ENCODE data around the gene CSRNP2.

Gene CSRNP2

DNA sequence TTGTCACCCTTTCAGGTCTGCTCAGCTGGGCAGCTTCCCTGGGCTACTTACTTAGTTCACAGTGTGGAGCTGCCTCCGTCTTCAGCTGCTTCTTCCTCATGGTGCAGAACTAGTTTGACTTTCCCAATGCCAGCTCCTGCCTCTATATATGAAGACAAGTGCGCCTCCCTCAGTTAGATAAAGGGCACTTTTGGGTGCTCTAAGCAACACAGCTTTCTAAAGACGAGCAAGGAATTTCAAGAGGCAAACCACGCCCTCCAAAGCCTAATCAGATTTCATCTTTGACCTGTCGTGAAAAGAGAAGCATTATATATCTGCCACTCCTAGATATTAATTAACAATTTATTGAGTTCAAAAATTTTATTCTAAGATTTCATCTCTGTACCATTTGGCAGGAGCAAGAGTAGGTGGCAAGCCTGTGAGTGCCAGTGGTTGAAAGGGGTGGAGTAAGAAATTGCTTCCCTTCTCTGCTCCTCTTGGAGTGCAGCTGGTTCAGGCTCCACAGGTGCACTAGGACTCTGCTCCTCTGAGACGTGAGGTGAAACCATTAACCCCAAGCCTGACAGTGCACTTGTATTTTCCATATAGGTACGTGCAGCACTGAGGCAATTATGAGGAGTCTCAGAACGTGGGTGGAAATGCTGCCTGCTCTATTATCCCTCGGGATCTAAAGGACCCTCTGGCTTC is 55.1 kb downstream of the CSRNP2 start:
- H3K27ac ChIP-seq = peak overlapping the region; percentile 97
- TF ChIP-seq, protein P1, sequence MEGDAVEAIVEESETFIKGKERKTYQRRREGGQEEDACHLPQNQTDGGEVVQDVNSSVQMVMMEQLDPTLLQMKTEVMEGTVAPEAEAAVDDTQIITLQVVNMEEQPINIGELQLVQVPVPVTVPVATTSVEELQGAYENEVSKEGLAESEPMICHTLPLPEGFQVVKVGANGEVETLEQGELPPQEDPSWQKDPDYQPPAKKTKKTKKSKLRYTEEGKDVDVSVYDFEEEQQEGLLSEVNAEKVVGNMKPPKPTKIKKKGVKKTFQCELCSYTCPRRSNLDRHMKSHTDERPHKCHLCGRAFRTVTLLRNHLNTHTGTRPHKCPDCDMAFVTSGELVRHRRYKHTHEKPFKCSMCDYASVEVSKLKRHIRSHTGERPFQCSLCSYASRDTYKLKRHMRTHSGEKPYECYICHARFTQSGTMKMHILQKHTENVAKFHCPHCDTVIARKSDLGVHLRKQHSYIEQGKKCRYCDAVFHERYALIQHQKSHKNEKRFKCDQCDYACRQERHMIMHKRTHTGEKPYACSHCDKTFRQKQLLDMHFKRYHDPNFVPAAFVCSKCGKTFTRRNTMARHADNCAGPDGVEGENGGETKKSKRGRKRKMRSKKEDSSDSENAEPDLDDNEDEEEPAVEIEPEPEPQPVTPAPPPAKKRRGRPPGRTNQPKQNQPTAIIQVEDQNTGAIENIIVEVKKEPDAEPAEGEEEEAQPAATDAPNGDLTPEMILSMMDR (IDR thresholded peaks at IDR 0.05) = peak; percentile 81
- TF ChIP-seq ZFX (IDR thresholded peaks at IDR 0.05; ENCODE audit: borderline replicate concordance) = no peak

DNA sequence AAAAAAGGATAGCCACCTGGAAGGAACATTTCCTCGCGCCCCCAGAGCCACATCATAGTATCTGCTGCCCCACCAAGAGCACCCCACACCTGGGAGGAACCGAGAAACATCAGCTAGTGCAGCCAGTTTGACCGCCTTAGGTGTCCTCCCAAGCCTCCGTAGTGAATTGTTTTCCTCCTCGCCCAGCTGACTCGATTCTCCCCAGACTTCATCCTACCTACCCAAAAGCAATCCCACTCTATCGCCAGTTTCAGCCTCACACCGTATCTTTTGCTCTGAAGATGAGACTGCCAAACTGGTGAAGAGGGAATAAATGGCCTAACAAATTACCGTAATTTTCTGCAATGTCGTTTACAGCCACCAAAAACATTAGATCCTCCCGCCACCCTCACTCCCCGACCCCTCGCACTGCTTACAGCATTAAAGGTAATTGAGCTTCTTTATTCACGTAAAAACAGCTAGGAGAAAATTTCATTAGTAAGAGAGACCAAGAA is 56.0 kb downstream of the CSRNP2 start:
- no peak for TF ChIP-seq ZFX (IDR thresholded peaks at IDR 0.05; ENCODE audit: borderline replicate concordance)
- TF ChIP-seq, protein P1 (IDR thresholded peaks at IDR 0.05) = no peak

DNA sequence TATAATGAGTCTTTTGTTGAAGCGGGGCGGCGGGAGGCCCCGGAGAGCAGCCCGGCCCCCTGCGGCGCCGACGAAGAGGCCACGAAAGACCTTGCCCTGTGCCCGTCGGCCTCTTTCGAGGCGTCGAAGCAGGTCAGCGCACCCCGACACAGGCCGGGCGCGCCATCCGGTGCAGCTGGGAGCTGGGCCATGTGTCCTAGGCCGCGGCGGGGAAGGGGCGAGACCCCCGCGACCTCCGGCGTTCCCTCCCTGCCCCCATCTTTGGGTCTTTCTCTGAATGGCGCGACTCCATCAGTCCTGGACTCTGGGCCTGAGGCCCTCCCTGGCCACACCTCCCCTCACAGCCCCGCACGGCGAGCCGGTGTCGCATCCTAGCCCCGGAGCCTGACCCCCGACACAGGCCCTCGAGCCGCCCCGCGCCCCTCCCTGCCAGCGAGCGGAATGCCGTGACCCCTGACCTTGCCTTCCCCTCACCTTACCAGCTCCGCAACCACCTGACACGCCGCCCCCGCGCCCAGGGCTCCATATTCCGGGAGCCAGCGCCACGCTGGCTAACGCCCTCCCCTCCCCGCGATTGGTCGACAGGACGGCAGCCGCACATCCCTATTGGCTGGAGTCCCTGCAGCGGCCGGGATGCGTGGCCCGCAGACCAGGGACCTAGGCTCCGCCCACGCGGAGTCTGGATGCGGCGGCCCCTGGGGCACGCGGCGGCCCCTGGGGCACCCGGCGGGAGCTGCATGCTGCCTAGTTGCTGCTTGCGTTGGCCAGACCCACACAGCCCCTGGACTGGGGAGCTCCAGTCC is 57.4 kb downstream of the CSRNP2 start, which contains the start of gene SLC11A2:
SLC11A2 (minus strand) TSS at position 549 of the 803 bp plus-strand sequence. CDS start 15,656 bp downstream, outside the sequence.
- TF ChIP-seq, protein P1 (IDR thresholded peaks at IDR 0.05) = no peak
- no peak for TF ChIP-seq ZFX (IDR thresholded peaks at IDR 0.05; ENCODE audit: borderline replicate concordance)

More for the DNA sequence above, 56.0 kb downstream of the CSRNP2 start:
- H3K27ac ChIP-seq = peak overlapping the region; percentile 97

DNA sequence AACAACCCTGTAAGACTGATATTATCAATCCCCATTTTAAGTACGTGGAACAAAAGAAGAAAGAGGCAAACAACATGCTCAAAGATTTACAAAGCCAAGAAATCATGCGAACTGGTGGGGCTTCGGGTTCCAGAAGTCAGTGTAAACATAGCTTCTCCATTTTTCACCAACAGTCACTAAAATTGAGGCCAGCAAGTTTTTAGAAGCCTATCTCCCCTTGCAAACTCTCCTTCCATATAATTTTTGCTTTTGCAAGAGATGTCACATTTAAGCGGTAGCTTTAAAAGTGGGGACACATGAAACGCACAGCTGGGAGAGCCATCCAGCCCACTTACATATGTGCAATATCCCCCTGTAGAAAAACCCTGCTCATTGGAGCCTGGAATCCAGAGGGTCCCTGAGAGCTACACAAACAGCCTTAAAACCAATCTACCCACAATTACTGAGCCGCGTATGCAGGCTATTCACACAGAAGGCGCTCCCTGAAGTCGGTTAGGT is 58.0 kb downstream of the CSRNP2 start:
- TF ChIP-seq, protein P1 (IDR thresholded peaks at IDR 0.05) = no peak
- TF ChIP-seq ZFX (IDR thresholded peaks at IDR 0.05; ENCODE audit: borderline replicate concordance) = no peak

More for the DNA sequence above, 57.4 kb downstream of the CSRNP2 start, which contains the start of gene SLC11A2:
- peak within 1 kb of the TSS; percentile 97 for H3K27ac ChIP-seq

DNA sequence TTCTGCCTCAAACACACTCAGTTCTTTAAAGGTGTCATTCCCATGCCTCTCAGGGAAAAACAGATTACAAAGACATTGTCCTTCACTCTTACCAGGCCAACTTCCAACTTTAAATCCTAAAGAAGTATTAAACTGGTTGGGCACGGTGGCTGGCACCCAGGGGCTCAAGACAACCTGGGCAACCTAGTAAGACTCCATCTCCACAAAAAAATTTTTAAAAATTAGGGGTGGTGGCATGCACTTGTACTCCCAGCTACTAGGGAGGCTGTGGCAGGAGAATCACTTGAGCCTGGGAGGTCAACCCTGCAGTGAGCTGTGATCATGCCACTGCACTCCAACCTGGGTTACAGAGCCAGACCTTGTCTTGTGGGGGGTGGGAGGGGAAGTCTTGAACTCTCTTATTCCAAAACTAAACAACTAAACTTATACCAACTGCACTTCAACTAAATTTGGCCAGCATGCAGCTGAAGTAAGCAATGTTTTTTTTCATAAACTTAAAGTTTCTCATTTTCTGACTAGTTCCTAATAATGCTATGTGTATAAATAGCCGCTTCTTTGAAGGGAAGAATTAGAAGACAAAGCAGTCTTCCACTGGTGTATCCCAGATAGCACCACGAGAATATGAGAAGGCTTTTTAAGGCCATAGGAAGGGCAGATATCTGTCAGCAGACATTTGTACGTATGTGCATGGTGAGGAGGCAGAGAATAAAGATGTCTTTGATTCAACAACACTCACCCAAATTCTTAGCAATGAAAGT is 59.6 kb downstream of the CSRNP2 start:
- TF ChIP-seq, protein P1 (IDR thresholded peaks at IDR 0.05) = no peak
- TF ChIP-seq ZFX (IDR thresholded peaks at IDR 0.05; ENCODE audit: borderline replicate concordance) = no peak
- peak overlapping the region; percentile 97 for H3K27ac ChIP-seq

More for the DNA sequence above, 58.0 kb downstream of the CSRNP2 start:
- peak overlapping the region; percentile 97 for H3K27ac ChIP-seq

DNA sequence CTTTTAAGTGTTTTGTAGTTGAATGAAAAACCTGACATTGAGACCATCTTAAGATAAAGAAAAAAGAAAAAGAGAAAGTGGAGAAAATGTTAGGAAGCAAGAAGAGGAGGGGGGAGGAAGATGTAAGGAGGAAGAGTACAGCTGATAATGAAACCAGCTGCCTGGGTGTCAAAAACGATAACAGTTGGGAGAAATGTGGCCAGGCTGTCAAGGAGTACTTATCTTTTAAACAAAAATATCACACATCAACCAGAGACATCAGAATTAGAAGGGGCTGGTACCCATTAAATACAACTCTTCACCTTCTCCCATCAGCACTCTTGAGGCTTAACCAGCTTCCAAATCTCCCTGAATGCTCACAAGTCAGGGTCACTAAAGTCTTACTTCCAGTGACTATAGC is 61.7 kb downstream of the CSRNP2 start:
- no peak overlapping the region for H3K27ac ChIP-seq
- TF ChIP-seq ZFX (IDR thresholded peaks at IDR 0.05; ENCODE audit: borderline replicate concordance) = no peak
- TF ChIP-seq, protein P1 (IDR thresholded peaks at IDR 0.05) = no peak

Data from 22Rv1 (cell line).